Endothelial cell of umbilical vein (primary cell): ENCODE data around the gene MARCHF7. TPM values are rescaled to one million over a fixed set of nuclear protein-coding genes. Genes with fewer than 3 reads are reported as not detected.

Experiments
- BruUV-seq: library from RNA; stranded (reverse); fragments of 400-500 nt; replicated peaks from 2 replicates; lab custom pipeline; 2021; lab: Mats Ljungman, UMichigan
- CTCF ChIA-PET: fragments of 300-600, 350-600 bp; sonication (Branson Sonifier 250); formaldehyde crosslinking; loops from one replicate; lab custom pipeline; 2021; ENCODE audit warnings: antibody characterized with exemption, inconsistent platforms; lab: Charles Lee
- POLR2A ChIA-PET: fragments of 300-600, 350-600 bp; sonication (Branson Sonifier 250); formaldehyde crosslinking; loops from one replicate; lab custom pipeline; 2021; ENCODE audit warnings: antibody characterized with exemption, inconsistent platforms; lab: Charles Lee
- DNase-seq: peaks from one replicate; pipeline ENCODE4 v3.0.0-alpha.2; 2011; ENCODE audit warnings: low read depth, low spot score
- FAIRE-seq: peaks from 2 replicates; lab custom pipeline; 2011; peaks lifted over from hg19 to GRCh38; lab: Jason Lieb, UNC
- H2AFZ ChIP-seq: 2 replicates; pipeline ENCODE4 v1.6.0; 2012; ENCODE audit warnings: low read depth, low read length, control low read depth, inconsistent platforms
- H3K27ac ChIP-seq: 2 replicates; pipeline ENCODE4 v1.5.1; 2011; ENCODE audit warnings: low read depth, mild to moderate bottlenecking, control low read depth, low read length, moderate library complexity; ENCODE audit not compliant: insufficient read depth
- H3K27me3 ChIP-seq, 2 experiments: 2 replicates each; pipeline versions ENCODE4 v1.6.0 to v1.6.1; 2011; ENCODE audit warnings: low read length in 2 of 2, mixed read lengths in 1 of 2; ENCODE audit not compliant: control insufficient read depth in 2 of 2, insufficient read depth in 2 of 2
- H3K36me3 ChIP-seq, 2 experiments: 2 replicates in 1 of 2; 3 replicates in 1 of 2; pipeline ENCODE4 v1.5.1; 2011; ENCODE audit warnings: low read length in 2 of 2, mild to moderate bottlenecking in 1 of 2, moderate library complexity in 1 of 2; ENCODE audit not compliant: control insufficient read depth in 2 of 2, insufficient read depth in 2 of 2; ENCODE audit errors: extremely low read depth in 1 of 2
- H3K4me1 ChIP-seq: 3 replicates; pipeline ENCODE4 v1.5.1; 2011; ENCODE audit warnings: mild to moderate bottlenecking, low read length; ENCODE audit not compliant: control insufficient read depth, insufficient read depth; ENCODE audit errors: extremely low read depth
- H3K4me2 ChIP-seq: 2 replicates; pipeline ENCODE4 v1.6.1; 2011; ENCODE audit warnings: low read length, control low read depth, mixed read lengths; ENCODE audit not compliant: insufficient read depth
- H3K4me3 ChIP-seq, 3 experiments: fragments of 200-600 bp in 1 of 3; sonication (generic), shearing (Covaris generic) in 1 of 3; replicated peaks in 1 of 3; 2 replicates each; pipeline ENCODE4 v1.5.1; 2011 to 2016; ENCODE audit warnings: control low read depth in 3 of 3, low read length in 3 of 3, mild to moderate bottlenecking in 2 of 3, inconsistent platforms in 1 of 3, low read depth in 1 of 3, moderate library complexity in 1 of 3; ENCODE audit not compliant: insufficient read depth in 1 of 3
- H3K79me2 ChIP-seq: 2 replicates; pipeline ENCODE4 v1.6.0; 2012; ENCODE audit warnings: low read length, inconsistent platforms; ENCODE audit not compliant: control insufficient read depth, insufficient read depth
- H3K9ac ChIP-seq: replicated peaks from 2 replicates; pipeline ENCODE3; 2011; ENCODE audit warnings: low read length, control low read depth; ENCODE audit not compliant: insufficient read depth; ENCODE audit errors: extremely low read depth
- H3K9me1 ChIP-seq: replicated peaks from 3 replicates; pipeline ENCODE4 v1.6.0; 2011; ENCODE audit warnings: mild to moderate bottlenecking, low read length; ENCODE audit not compliant: control insufficient read depth, insufficient read depth; ENCODE audit errors: extremely low read depth
- H3K9me3 ChIP-seq: replicated peaks from 2 replicates; pipeline ENCODE4 v1.5.1; 2012; ENCODE audit warnings: low read length, inconsistent platforms; ENCODE audit not compliant: control insufficient read depth, insufficient read depth
- H4K20me1 ChIP-seq: replicated peaks from 2 replicates; pipeline ENCODE3; 2011; ENCODE audit warnings: mild to moderate bottlenecking, low read length; ENCODE audit not compliant: control insufficient read depth, insufficient read depth; ENCODE audit errors: extremely low read depth
- CTCF ChIP-seq, 2 donors: IDR thresholded peaks; 1 replicate in 1 of 2; 2 replicates in 1 of 2; pipeline ENCODE4 v1.5.1; 2011; ENCODE audit warnings: low read length in 2 of 2, mild to moderate bottlenecking in 2 of 2, moderate library complexity in 2 of 2, control low read depth in 1 of 2, inconsistent platforms in 1 of 2, low read depth in 1 of 2; ENCODE audit not compliant: insufficient read depth in 1 of 2; ENCODE audit errors: extremely low read depth in 1 of 2
- EZH2 ChIP-seq: IDR thresholded peaks from 2 replicates; pipeline ENCODE4 v1.6.1; 2012; ENCODE audit warnings: borderline replicate concordance, low read depth, mild to moderate bottlenecking, moderate library complexity, low read length, inconsistent platforms; ENCODE audit not compliant: severe bottlenecking
- FOS ChIP-seq: IDR thresholded peaks from 2 replicates; pipeline ENCODE4 v1.6.1; 2011; ENCODE audit warnings: mild to moderate bottlenecking, low read length, moderate library complexity, borderline replicate concordance; ENCODE audit not compliant: insufficient read depth
- GATA2 ChIP-seq: IDR thresholded peaks from 2 replicates; pipeline ENCODE4 v1.7.0; 2011; ENCODE audit warnings: low read depth, mild to moderate bottlenecking, moderate library complexity, mixed read lengths, low read length; ENCODE audit not compliant: insufficient read length, insufficient read depth
- JUN ChIP-seq: IDR thresholded peaks from 2 replicates; pipeline ENCODE4 v1.6.1; 2011; ENCODE audit warnings: borderline replicate concordance, low read depth; ENCODE audit not compliant: insufficient read length, insufficient read depth
- MAX ChIP-seq: IDR thresholded peaks from 2 replicates; pipeline ENCODE4 v1.6.1; 2011; ENCODE audit not compliant: insufficient read depth, insufficient read length
- MYC ChIP-seq: IDR thresholded peaks from one replicate; pipeline ENCODE4 v1.6.1; 2011; ENCODE audit warnings: mild to moderate bottlenecking, low read depth, low read length
- POLR2A ChIP-seq: IDR thresholded peaks from 2 replicates; pipeline ENCODE4 v1.6.1; 2012; ENCODE audit warnings: low read depth, mild to moderate bottlenecking, control low read depth, low read length
- POLR2AphosphoS5 ChIP-seq: IDR thresholded peaks from 2 replicates; pipeline ENCODE4 v1.6.1; 2012; ENCODE audit warnings: low read depth, mild to moderate bottlenecking, control low read depth, low read length, moderate library complexity; ENCODE audit not compliant: insufficient read depth
- dilution Hi-C: fragments of 300-500 bp; cut with MboI; formaldehyde crosslinking; loops from one replicate; pipeline ENCODE4 v1.15.0; 2019; ENCODE audit warnings: low sequenced_read_pairs; ENCODE audit not compliant: extremely low pct_ligation_motif_present
- intact Hi-C: fragments of 100-400 bp; cut with micrococcal nuclease; formaldehyde crosslinking; loops from one replicate; pipeline ENCODE4 v1.10.0; 2022
- polyA plus RNA-seq, 4 experiments: library from polyadenylated mRNA; depleted of rRNA in 3 of 4; stranded (reverse) in 3 of 4; unstranded in 1 of 4; fragments of >200 nt; gene quantifications; 2 replicates each; pipeline versions ENCODE4 v1.2.1 to v1.2.3, GENCODE V29; 2011 to 2012; ENCODE audit warnings: missing spikeins in 1 of 4
- total RNA-seq: library from RNA; stranded (reverse); gene quantifications from 2 replicates; pipeline ENCODE4 v1.2.3, GENCODE V29; 2021

The MARCHF7 gene
- total and polyA plus RNA-seq, 2 donors (not counting 3 experiments of a cell fraction or from before 2014, with no cell fraction given), result 21.2 to 82.0 TPM

GRCh38 chr2:159748089-159748488, 35.8 kb downstream of the MARCHF7 start:
- dilution Hi-C loops, result no loop called here
- ChIA-PET CTCF (no interaction called here), POLR2A (no interaction called here)
- peaks cover 10% of the 10 kb centered on the region for H4K20me1 ChIP-seq
- H3K36me3 ChIP-seq, result peaks cover 20 to 43% of the 10 kb centered on the region in 2 experiments
- FAIRE-seq (no peak), DNase-seq (no peak)
- no peaks in the 10 kb centered on the region for H3K9me3 ChIP-seq
- H3K9ac ChIP-seq, result no peak overlapping the region
- peaks cover 18% of the 10 kb centered on the region for H3K4me1 ChIP-seq
- H3K9me1 ChIP-seq, result peaks cover 3% of the 10 kb centered on the region
- H3K27me3 ChIP-seq, result no peaks in the 10 kb centered on the region
- intact Hi-C loops, result no loop called here
- TF ChIP-seq JUN (no peak), FOS (no peak), EZH2 (no peak)
- peaks cover 80% of the 10 kb centered on the region for H3K79me2 ChIP-seq
- H3K4me3 ChIP-seq, result no peak overlapping the region
- no TSS peak for BruUV-seq
- no peak overlapping the region for H3K27ac ChIP-seq
- H3K4me2 ChIP-seq, result no peak overlapping the region
- H2AFZ ChIP-seq, result no peak overlapping the region

GRCh38 chr2:159750873-159751272, 38.6 kb downstream of the MARCHF7 start:
- H3K9me1 ChIP-seq, result peaks cover 6% of the 10 kb centered on the region
- no peaks in the 10 kb centered on the region for H3K9me3 ChIP-seq
- peaks cover 22 to 45% of the 10 kb centered on the region in 2 experiments for H3K36me3 ChIP-seq
- no peaks in the 10 kb centered on the region for H3K27me3 ChIP-seq
- dilution Hi-C loops (no loop called here), intact Hi-C loops (no loop called here)
- H4K20me1 ChIP-seq, result peaks cover 11% of the 10 kb centered on the region
- FAIRE-seq (no peak), DNase-seq (no peak)
- H3K4me1 ChIP-seq, result no peaks in the 10 kb centered on the region
- H3K4me2 ChIP-seq, result no peak overlapping the region
- no TSS peak for BruUV-seq
- POLR2A ChIA-PET, result no interaction called here
- no peak overlapping the region for H3K27ac ChIP-seq
- H3K4me3 ChIP-seq, result no peak overlapping the region
- peaks cover 88% of the 10 kb centered on the region for H3K79me2 ChIP-seq
- no peak overlapping the region for H2AFZ ChIP-seq
- TF ChIP-seq POLR2A, result no peak
- no peak for TF ChIP-seq GATA2
- TF ChIP-seq CTCF (IDR thresholded peaks at IDR 0.05; ENCODE audit: extremely low read depth in 1 of 2, insufficient read depth in 1 of 2, low read depth in 1 of 2, low read length in 2 of 2), result no peak
- no peak for TF ChIP-seq POLR2AphosphoS5
- TF ChIP-seq JUN, result no peak
- no peak for TF ChIP-seq FOS
- no peak for TF ChIP-seq MYC
- no peak for TF ChIP-seq EZH2
- TF ChIP-seq MAX, result no peak
- CTCF ChIA-PET, result no interaction called here
- H3K9ac ChIP-seq, result no peak overlapping the region
